Loucy (cell line): Measurements from ENCODE around the gene SPDL1.

Source experiments
- H2AFZ ChIP-seq: fragments of 200-600 bp; sonication (generic); 2 replicates; pipeline ENCODE4 v1.6.0; 2016; ENCODE audit warnings: antibody characterized with exemption, mild to moderate bottlenecking, low read length, moderate library complexity
- H3F3A ChIP-seq: fragments of 200-600 bp; 2 replicates; pipeline ENCODE4 v1.6.0; 2016; ENCODE audit warnings: antibody characterized with exemption, low read depth, mild to moderate bottlenecking
- H3K27me3 ChIP-seq: fragments of 200-600 bp; sonication (generic); 2 replicates; pipeline ENCODE4 v1.6.1; 2014; ENCODE audit warnings: low read length, mild to moderate bottlenecking; ENCODE audit not compliant: insufficient read depth, poor library complexity, severe bottlenecking
- H3K36me3 ChIP-seq: fragments of 200-600 bp; sonication (generic); 2 replicates; pipeline ENCODE4 v1.6.1; 2016; ENCODE audit warnings: low read length; ENCODE audit not compliant: insufficient read depth
- H3K4me1 ChIP-seq: fragments of 200-600 bp; sonication (generic); 2 replicates; pipeline ENCODE4 v1.5.1; 2014; ENCODE audit warnings: low read length, mild to moderate bottlenecking; ENCODE audit not compliant: insufficient read depth, poor library complexity, severe bottlenecking
- H3K4me2 ChIP-seq: fragments of 200-600 bp; sonication (generic); 2 replicates; pipeline ENCODE4 v1.6.0; 2014; ENCODE audit warnings: antibody characterized with exemption, low read length, low read depth, mild to moderate bottlenecking; ENCODE audit not compliant: poor library complexity, severe bottlenecking
- H3K4me3 ChIP-seq: fragments of 200-600 bp; sonication (generic); 2 replicates; pipeline ENCODE4 v1.5.1; 2014; ENCODE audit warnings: low read length, mild to moderate bottlenecking, mixed read lengths; ENCODE audit not compliant: poor library complexity, severe bottlenecking
- H3K79me2 ChIP-seq: fragments of 200-600 bp; sonication (generic); 2 replicates; pipeline ENCODE4 v1.6.1; 2014; ENCODE audit warnings: low read length; ENCODE audit not compliant: insufficient read depth
- H3K9ac ChIP-seq: fragments of 200-600 bp; sonication (generic); 2 replicates; pipeline ENCODE4 v1.6.0; 2014; ENCODE audit warnings: mild to moderate bottlenecking, low read depth, low read length, moderate library complexity; ENCODE audit not compliant: poor library complexity, severe bottlenecking
- H3K9me2 ChIP-seq: fragments of 200-600 bp; sonication (generic); replicated peaks from 2 replicates; pipeline ENCODE4 v1.6.1; 2016; ENCODE audit warnings: low read depth, low read length, mixed read lengths
- H3K9me3 ChIP-seq: fragments of 200-600 bp; sonication (generic); 2 replicates; pipeline ENCODE4 v1.6.1; 2014; ENCODE audit warnings: mild to moderate bottlenecking, antibody characterized with exemption, low read length, low read depth; ENCODE audit not compliant: insufficient read depth
- H4K20me1 ChIP-seq: fragments of 200-600 bp; sonication (generic); 2 replicates; pipeline ENCODE4 v1.6.0; 2014; ENCODE audit warnings: antibody characterized with exemption, low read length, mild to moderate bottlenecking; ENCODE audit not compliant: insufficient read depth, poor library complexity, severe bottlenecking
- CTCF ChIP-seq: fragments of 200-600 bp; sonication (generic); conservative IDR thresholded peaks from 2 replicates; pipeline ENCODE4 v1.5.1; 2014; ENCODE audit warnings: mild to moderate bottlenecking, antibody characterized with exemption, low read length
- EZH2phosphoT487 ChIP-seq: fragments of 200-600 bp; IDR thresholded peaks from 2 replicates; pipeline ENCODE4 v1.6.1; 2018; ENCODE audit warnings: antibody characterized with exemption, mild to moderate bottlenecking, moderate library complexity, borderline replicate concordance

SPDL1 gene

GRCh38 chr5:169626779-169627178 lies 43.2 kb downstream of the SPDL1 start:
- Histone ChIP-seq H2AFZ (no peak overlapping the region), H3K9me2 (no peaks in the 10 kb centered on the region), H3K36me3 (no peaks in the 10 kb centered on the region), H3K79me2 (no peaks in the 10 kb centered on the region), H3K4me3 (no peak overlapping the region), H4K20me1 (no peaks in the 10 kb centered on the region), H3K9me3 (no peaks in the 10 kb centered on the region), H3K4me2 (no peak overlapping the region), H3K4me1 (no peaks in the 10 kb centered on the region), H3K9ac (no peak overlapping the region), H3K27me3 (no peaks in the 10 kb centered on the region), H3F3A (no peaks in the 10 kb centered on the region)
- TF ChIP-seq CTCF (no peak), EZH2phosphoT487 (no peak)

- Histone ChIP-seq H3K9me3 (no peaks in the 10 kb centered on the region), H3K4me3 (no peak overlapping the region), H2AFZ (no peak overlapping the region), H3K27me3 (no peaks in the 10 kb centered on the region), H4K20me1 (no peaks in the 10 kb centered on the region), H3K9ac (no peak overlapping the region), H3K79me2 (no peaks in the 10 kb centered on the region), H3K9me2 (no peaks in the 10 kb centered on the region), H3K36me3 (no peaks in the 10 kb centered on the region), H3F3A (no peaks in the 10 kb centered on the region), H3K4me1 (no peaks in the 10 kb centered on the region), H3K4me2 (no peak overlapping the region)
- TF ChIP-seq EZH2phosphoT487: no peak
- no peak for TF ChIP-seq CTCF
These were observed 44.0 kb downstream of the SPDL1 start for GRCh38 chr5:169627551-169627950.

GRCh38 chr5:169628892-169629291 lies 45.3 kb downstream of the SPDL1 start:
- Histone ChIP-seq H3K9ac (no peak overlapping the region), H3K4me1 (no peaks in the 10 kb centered on the region), H3K36me3 (no peaks in the 10 kb centered on the region), H4K20me1 (no peaks in the 10 kb centered on the region), H3K27me3 (no peaks in the 10 kb centered on the region), H2AFZ (no peak overlapping the region), H3K4me2 (no peak overlapping the region), H3K4me3 (no peak overlapping the region), H3K9me2 (no peaks in the 10 kb centered on the region), H3K79me2 (no peaks in the 10 kb centered on the region), H3K9me3 (no peaks in the 10 kb centered on the region), H3F3A (no peaks in the 10 kb centered on the region)
- TF ChIP-seq EZH2phosphoT487: no peak
- no peak for TF ChIP-seq CTCF
